ENCODE measurements around the gene HDAC5. TPM values are rescaled to one million over a fixed set of nuclear protein-coding genes. Genes with fewer than 3 reads are reported as not detected.

The HDAC5 gene
- total RNA-seq, 1 donor from 2014 or later: 26.7 TPM

DNA sequence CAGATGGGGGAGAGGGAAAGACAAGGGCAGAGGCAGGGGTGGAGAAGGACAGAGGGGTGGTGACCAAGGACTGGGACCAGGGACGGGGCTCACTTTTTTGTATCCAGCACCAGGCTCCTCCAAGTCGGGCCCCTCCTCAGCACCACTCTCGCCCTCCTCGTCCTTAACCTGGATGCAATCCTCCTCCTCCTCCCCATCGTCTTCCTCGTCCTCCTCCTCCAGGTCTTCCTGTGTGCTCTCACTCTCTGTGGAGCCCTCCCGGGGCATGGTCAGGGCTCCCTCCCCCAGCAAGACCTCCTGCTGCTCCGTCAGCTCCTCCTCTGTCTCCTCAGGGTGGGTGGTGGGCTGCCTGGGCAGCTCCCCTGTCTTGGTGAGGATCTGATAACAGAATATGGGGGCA, 36.1 kb downstream of the HDAC5 start:
- no peak for DNase-seq (ENCODE audit: low spot score)

DNA sequence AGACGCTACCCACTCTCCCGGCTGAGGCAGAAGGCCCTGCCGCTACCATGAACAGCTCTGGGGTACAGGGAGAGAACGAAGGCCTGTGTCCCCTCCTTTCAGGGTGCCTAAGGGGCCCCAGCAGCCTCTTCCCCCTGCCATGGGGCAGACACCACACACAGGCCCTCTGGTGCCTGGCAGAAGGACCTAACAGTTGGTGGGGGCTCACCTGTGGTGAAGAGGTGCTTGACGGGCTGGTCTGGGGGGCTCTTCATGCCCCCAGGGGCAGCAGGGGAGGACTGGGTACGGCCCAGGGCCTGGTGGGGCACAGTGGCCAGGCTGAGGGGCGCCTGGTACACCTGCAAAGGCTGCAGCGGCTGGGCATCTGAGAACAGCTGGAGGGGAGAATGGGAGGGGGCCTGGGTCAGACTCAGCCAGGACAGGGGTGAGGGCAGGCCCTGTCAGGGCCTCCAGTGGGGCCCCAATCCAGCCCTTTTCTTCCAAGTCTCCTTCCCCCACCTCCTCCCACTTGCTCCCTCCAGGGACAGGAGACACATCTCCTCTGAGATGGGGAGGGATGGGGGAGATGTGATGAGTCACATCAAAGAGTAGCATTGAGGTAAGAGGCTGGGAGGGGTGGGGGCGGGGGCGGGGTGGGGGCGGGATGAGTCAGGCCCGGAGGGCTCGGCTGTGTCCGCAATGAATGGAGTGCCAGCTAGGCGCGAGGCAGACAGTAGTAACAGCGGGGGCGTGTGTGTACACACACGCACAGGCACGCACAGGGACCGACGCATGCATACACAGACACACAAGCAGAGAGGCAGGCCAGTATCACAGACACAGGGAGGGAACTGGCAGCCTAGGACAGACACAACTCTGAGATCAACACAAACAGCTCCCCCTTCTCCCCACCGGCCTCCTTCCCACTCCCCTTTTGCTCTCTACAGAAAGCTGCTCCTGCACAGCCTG, 36.8 kb downstream of the HDAC5 start:
- peak; percentile 81 for DNase-seq (ENCODE audit: low spot score)

DNA sequence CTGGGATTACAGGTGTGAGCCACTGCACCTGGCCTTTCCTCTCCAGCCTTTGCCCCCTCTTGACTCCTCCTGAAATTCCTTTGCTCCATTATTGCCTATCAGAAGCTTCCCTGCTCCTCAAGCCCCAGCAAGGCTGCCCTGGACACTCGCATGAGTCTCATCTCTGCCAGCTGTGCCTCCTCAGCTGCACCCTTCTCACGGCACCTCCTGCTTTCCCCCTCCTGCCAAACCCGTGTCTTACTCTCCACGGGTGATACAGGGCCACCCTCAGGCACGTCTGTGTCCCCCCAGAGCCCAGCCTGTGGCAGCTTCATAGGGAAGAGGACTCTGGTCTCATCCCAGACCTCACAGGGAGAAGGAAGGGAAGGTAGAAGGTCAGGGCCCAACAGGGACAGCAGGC, 37.5 kb downstream of the HDAC5 start:
- DNase-seq (ENCODE audit: low spot score): no peak

DNA sequence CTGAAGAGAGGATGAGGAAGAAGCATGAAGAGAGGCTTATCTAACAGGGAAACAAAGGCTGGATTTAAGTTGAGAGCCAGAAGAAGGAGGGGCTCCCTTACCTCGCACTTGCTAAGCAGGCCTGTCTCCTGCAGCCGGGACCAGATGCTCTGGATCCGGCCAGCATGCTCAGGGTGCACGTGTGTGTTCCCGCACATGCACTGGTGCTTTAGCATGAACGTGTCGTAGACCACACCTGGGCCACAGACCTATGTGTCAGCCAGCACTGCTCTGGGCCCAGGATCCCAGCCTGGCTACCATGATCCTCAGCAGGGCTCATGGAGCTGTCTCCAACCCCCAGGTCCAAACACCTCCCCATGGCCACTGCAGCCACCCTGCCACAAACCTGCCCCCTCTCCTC, 38.5 kb downstream of the HDAC5 start:
- DNase-seq (ENCODE audit: low spot score): no peak

DNA sequence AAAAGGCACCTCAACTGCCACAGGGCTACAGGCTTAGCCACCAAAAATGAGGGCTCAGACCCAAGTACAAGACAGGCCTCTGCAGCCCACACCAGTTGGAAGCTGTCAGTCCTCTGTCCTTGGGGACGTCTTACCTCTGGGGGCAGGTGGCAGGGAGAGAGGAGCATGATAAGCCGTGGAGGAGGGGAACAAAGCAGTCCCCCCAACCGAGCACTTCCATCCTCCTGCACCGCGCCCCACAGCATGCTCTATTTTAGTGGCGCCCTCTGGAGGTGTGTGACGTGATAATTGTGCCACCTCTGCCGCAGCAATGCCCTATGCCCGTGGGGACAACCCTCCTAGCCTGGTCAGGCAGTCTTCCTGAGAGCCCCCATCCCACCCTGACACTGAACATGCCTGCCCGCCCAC, 39.3 kb downstream of the HDAC5 start:
- DNase-seq (ENCODE audit: low spot score): no peak

DNA sequence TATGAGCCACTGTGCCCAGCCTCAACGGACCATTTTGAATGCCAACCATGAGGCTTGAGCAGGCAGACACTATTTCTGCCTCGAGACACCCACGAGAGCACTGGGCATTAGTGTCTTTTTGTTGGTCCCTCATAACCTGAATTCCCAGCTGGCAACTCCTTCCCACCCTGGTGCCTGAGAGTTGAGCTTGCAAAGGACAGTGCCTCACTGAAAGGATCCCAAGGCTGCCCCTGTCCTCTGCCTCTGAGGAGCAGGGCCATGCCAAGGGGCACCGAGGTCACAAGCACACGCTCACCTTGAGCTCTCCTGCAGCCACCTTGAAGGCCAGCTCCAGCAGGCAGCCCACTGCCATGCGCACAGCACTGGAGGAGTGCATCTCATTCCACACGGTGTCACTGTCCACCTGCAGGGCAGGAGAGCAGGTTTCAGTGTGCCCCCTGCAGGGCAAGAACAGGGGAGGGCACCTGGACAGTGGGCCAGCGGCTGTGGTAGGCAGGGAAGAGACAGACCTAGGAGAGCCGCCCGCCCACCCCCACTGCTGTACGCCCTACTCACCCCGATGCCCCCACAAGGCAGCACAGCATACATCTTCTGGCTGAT, 40.1 kb downstream of the HDAC5 start:
- DNase-seq (ENCODE audit: low spot score): no peak

DNA sequence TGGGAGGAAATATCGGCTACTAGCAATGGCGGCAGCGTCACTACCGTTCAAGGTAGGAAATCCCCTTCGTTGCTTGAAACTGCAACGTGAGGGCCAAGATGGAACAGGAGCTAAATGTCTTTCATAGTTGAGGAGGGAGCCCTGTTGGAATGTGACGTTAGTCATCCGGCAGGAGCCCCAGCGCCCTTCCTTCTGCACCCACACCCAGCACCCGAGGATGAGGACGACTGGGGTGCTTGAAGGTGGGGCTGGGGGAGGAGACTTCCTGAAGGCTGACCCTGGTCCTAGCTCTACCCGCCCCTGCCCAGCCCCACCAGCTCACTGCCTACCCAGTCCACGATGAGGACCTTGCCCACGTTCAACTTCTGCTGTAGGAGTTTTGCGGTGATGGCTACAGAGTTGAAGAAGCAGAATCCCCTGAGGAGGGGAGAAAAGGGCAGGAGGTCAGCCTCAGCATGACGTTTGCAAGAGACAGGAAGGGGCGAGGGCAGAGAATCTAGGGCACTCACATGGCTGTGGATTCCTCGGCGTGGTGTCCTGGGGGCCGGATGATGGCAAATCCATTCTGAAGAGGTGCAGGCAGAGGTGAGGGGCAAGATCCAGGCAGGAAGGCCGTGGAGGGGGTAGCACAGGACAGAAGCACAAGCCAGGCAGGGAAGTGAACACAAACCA, 41.0 kb downstream of the HDAC5 start:
- DNase-seq (ENCODE audit: low spot score): no peak

DNA sequence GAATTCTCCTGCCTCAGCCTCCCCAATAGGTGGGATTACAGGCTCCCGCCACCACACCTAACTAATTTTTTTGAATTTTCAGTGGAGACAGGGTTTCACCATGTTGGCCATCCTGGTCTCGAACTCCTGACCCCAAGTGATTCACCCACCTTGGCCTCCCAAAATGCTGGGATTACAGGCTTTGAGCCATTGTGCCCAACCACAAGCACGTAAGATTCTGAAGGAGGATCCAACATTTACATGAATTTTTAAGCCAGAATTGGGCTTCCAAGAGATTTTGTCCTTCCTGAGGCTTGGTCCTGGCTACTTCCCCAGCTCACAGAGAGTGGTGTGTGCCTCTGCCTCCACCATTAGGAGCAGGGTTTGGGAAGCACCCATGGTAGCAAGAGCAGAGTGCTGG, 41.8 kb downstream of the HDAC5 start:
- no peak for DNase-seq (ENCODE audit: low spot score)

DNA sequence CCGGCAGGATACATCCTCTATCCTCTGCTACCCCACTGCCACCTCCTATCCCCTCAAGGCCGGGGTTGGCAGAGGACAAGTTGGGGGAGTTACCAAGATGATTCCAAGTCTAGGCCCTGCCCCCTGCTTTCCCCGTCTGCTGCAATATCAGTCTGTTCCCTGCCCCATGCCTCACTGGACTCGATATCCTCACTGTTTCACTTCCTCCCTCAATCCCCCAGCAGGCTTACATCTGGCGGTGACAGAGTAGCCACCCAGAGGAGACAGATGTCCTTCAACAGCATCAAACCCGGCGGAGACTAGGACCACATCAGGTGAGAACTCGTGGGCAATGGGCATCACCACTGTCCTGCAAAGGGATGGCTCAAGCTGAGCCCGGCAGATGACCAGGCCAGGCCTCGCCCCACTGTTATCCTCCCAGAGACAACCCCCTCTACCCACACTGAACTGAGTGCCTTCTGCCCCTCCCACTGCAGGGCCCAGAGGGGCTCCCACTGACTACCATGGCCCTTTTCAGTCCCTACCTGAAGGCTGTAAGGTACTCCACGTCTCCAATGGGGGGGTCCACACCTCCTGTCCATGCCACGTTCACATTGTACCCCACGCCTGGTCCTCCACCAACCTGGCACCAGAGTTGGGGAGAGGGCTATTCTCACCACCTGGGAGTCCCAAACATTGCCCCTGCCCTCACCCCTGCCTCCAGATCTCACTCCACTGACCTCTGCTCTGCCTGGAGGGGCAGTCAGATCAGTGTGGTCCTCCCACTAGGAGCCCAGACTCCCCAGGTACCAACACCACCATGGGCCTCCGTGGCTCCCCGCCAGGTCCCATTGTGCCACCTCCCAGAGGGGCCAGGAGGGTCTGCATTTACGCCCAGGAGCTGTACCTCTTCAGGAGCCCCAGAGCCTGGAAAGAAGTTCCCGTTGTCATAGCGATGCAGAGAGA, 43.3 kb downstream of the HDAC5 start:
- no peak for DNase-seq (ENCODE audit: low spot score)

DNA sequence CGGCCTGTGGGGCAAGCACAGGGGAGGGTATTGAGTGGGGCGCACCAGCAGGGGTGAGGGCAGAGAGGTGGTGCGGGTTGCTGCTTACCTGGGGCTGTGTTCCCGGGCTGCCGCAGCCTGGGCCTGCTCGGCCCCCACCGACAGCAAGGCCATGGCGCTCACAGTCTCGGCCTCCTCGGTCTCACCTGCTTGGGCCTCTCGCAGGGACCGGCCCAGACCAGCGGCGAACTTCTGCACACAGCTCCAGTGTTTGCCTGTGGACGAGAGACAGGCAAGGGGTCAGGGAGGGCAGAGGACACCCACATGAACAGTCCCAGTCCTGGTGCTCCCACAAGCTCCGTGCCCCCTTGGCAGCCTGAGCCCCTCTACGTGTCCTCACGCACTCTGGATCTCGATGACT, 45.0 kb downstream of the HDAC5 start:
- no peak for DNase-seq (ENCODE audit: low spot score)

DNA sequence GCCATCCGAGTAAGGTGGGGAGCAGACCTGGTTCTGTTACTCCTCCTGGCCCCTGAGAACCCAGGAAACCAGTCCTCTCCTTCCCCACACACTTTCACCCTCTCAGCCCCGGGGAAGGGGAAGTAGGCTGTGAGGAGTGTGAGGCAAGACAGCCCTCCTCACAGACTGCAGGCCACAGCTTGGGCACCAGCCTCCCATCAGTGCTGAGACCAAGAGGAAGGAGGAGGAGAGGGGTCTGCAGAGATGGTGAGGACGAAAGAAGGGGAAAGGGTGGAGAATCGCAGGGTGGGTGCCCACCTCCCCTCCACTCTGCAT, 45.9 kb downstream of the HDAC5 start:
- no peak for DNase-seq (ENCODE audit: low spot score)

DNA sequence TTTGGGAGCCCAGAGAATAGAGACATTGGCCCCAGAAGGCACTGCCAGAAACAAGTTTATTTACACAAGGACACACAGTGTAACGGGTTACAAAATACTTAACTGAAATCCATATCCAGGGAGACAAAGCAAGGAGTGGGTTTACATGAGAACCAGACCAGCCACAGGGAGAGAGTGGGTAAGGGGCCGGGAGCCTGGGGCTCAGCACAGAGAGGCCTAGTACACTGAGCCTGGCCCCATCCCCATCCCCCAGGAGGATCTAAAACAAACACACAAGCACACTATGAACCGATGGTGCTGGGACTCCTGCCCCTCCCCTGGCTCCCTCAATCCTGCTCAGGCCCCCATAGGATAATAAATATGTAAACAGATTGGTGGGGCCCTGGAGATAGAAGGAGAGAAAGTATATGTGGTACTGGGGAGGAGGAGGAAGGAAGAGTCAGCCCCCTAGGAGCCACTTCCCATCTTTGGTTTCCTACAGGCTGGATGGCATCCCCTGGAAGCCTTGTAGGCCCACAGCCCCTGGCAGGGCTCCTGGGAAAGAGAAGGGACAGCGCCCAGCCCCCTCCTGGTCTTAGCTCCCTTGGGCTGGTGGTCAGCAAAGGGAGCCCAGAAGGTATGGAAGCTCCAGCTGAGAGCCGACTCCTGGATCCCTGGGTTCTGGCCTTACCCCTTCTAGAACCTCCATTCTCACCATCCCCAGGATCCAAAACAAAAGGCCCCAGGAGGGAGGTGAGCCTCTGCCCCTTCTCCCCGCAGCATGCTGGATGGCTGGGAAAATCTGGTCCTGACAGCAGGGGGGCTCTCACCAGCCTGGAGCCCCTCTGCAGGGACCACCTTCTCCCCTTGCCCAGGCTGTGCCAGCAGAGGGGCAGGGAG, 46.5 kb downstream of the HDAC5 start:
- no peak for DNase-seq (ENCODE audit: low spot score)

DNA sequence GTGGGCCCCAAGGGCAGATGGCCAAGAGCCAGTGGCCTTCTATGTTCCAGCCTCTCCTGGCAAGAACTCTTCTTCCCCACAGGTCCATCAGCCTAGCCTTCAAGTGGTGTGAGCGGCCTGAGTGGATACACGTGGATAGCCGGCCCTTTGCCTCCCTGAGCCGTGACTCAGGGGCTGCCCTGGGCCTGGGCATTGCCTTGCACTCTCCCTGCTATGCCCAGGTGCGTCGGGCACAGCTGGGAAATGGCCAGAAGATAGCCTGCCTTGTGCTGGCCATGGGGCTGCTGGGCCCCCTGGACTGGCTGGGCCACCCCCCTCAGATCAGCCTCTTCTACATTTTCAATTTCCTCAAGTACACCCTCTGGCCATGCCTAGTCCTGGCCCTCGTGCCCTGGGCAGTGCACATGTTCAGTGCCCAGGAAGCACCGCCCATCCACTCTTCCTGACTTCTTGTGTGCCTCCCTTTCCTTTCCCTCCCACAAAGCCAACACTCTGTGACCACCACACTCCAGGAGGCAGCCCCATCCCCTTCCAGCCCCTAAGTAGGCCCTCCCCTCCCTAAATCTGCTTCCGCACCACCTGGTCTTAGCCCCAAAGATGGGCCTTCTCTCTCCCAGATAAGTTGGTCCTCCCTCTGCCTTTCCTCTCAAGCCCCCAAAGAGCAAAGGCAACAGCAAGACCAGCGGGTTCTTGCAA, 47.7 kb downstream of the HDAC5 start:
- no peak for DNase-seq (ENCODE audit: low spot score)

DNA sequence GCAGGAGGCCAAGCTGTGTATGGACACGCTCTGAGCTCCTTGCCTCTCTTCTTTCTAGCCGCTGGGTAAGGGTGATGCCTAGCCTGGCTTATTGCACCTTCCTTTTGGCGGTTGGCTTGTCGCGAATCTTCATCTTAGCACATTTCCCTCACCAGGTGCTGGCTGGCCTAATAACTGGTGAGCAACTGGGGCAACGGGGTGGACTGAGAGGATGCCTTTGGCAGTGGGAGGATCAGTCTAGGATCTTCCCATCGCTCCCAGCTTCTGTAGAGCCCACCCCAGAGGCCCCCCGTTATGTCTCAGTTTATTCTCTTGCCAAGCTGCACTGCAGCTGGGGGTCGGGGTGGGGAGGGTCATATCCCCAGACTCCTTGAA, 48.5 kb downstream of the HDAC5 start:
- no peak for DNase-seq (ENCODE audit: low spot score)

DNA sequence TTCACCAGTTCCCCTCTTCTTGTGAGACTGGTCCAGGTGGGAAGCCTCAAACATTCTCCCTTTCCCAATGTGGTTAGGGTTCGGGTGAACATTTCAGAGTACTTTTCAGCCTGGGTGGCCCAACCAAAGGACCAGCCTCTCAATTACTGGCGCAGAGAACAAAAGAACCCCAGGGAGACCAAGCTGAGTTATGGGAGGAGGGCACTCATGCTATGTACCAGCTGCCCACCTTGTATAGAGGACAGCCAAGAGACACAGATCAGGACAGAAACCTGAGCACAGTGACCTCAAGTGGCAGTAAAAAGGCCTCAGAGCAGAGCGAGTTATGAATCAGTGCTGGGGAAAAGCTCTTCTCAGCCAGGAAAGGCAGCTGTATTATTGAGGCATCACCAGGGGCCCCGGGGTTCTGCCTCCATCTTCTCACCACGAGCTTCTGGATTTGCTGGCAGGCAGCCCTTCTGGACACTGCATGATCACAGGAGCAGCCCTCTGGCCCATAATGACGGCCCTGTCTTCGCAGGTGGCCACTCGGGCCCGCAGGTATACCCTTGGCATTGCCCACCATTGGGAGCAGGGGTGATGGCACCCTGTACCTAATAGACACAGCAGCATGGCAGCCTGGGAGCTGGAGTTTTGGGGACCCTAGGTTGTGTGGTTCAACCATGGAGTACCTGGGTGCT, 49.1 kb downstream of the HDAC5 start:
- no peak for DNase-seq (ENCODE audit: low spot score)

DNA sequence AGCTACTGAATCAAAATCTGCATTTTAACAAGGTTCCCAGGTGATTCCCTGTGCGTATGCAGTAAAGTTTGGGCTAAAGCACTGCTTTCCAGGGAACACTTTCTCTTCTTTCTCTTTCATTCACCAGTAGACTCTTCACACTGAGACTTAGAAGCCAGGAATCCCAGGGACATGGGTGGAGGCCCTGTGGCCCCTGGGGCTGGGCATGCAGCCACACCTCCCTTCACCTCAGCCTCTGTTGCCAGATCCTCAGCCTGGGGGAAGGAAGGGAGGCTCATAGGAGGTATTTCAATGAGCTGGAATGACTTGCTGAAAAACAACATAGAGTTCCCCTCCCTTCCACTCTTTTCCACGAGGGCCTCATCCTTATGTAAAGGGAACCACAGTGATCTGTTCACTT, 51.7 kb downstream of the HDAC5 start:
- DNase-seq (ENCODE audit: low spot score): no peak

DNA sequence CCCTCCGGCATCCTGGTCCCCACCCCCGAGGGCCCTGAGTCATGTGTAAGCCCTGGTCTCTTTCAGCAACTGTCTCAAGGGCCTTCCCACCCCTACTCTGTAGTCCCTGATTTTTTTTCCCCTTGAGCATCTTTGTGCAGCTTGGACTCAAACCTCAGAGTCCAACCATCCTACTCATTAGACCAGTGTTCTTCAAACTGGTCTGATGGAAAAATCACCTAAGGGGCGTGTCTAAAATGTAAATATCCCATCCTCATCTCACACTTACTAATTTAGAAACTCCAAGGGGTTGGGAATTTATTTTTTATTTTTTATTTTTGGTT, 52.3 kb downstream of the HDAC5 start:
- no peak for DNase-seq (ENCODE audit: low spot score)

DNA sequence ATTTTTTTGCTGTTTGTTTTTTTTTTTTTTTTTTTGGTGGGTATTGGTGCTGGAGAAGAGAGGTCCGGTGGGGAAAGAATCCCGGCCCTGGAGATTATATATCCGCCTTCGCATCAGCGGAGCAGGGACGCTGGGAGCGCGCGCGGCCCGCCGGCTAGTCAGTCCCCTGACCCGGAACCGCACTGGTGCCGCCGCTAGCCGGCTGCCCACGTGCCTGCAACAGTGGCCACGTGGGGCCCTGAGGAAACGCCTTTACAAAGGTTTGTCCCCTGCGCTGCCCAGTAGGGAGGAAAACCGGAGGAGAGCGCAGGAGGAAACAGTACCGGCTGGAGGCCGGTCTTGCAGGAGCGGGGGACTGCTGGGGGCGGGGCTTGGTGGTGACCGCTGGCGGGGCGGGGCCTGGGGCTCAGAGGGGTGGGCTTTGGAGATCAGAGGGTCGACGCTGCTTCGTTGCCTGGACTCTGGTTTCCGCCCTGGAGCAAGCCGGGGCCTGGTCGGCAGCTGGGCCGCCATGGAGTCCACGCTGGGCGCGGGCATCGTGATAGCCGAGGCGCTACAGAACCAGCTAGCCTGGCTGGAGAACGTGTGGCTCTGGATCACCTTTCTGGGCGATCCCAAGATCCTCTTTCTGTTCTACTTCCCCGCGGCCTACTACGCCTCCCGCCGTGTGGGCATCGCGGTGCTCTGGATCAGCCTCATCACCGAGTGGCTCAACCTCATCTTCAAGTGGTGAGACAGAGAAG, 52.8 kb downstream of the HDAC5 start, which contains the start of gene G6PC3:
TSS of gene G6PC3 (plus strand) at position 281 of the 743 bp plus-strand sequence. CDS start at position 512, 231 bp downstream.
- peak; percentile 99 for DNase-seq (ENCODE audit: low spot score)

DNA sequence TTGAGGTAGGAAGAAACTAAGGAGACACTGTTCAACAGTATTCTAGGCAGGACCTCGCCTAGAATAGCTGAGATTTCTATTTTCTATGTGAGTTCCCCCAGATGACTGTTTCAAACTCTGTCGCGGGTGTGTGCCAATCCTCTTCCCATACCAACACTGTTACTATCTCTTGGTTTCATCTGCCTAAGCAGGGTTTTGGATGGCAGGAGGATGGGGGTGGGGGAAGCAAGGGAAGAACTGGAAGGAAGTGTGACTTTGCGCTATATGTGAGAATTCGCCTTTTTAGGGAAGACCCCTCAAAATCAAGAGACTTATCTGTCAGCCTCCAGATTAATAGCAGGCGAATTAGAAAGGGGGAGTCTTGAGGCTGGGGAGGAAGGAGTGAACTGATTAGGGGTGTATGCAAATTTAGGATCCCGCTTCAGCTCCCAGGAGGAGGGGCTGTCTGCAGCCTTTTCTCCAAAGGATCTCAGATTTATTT, 53.4 kb downstream of the HDAC5 start:
- no peak for DNase-seq (ENCODE audit: low spot score)

Data from umbilical cord (tissue), 2 donors.